NT2/D1 (cell line): ENCODE measurements around the gene CAMK4.

ENCODE experiments used
- SUZ12 ChIP-seq: IDR thresholded peaks from 2 replicates; pipeline ENCODE4 v1.6.1; 2011; ENCODE audit not compliant: insufficient read length, insufficient read depth; ENCODE audit errors: extremely low read depth
- YY1 ChIP-seq: IDR thresholded peaks from 2 replicates; pipeline ENCODE4 v1.6.1; 2011; ENCODE audit not compliant: insufficient read length, insufficient read depth
- ZNF274 ChIP-seq: IDR thresholded peaks from 2 replicates; pipeline ENCODE4 v1.6.1; 2011; ENCODE audit warnings: mild to moderate bottlenecking, low read depth, low read length

GRCh38 chr5:111241696-111242095 lies 17.5 kb downstream of the CAMK4 start:
- no peak for TF ChIP-seq ZNF274
- no peak for TF ChIP-seq YY1
- TF ChIP-seq SUZ12, result no peak
